H1 (cell line): ENCODE results near the gene ABCA2. TPM values are rescaled to one million over a fixed set of nuclear protein-coding genes. Genes with fewer than 3 reads are reported as not detected.

Source experiments
- CTCF ChIA-PET: fragments of 300-600 bp; sonication (Branson Sonifier 250); formaldehyde crosslinking; loops from one replicate; lab custom pipeline; 2021; ENCODE audit not compliant: partially characterized antibody; lab: Charles Lee
- POLR2A ChIA-PET: fragments of 300-600 bp; sonication (Branson Sonifier 250); formaldehyde crosslinking; loops from one replicate; lab custom pipeline; 2021; ENCODE audit warnings: inconsistent platforms; ENCODE audit not compliant: partially characterized antibody; lab: Charles Lee
- DNase-seq, 2 experiments: peaks; one replicate each; pipeline versions ENCODE4 v3.0.0 to v3.0.0-alpha.2; 2010 to 2022; ENCODE audit warnings: low spot score in 2 of 2, low read depth in 1 of 2, mixed read lengths in 1 of 2
- FAIRE-seq: peaks from 2 replicates; lab custom pipeline; 2011; peaks lifted over from hg19 to GRCh38; lab: Jason Lieb, UNC
- H2AFZ ChIP-seq: 2 replicates; pipeline ENCODE4 v1.8.1; 2012; ENCODE audit warnings: low read length, inconsistent platforms
- H2AK5ac ChIP-seq: 2 replicates; pipeline ENCODE4 v1.6.1; 2013; ENCODE audit warnings: low read depth, low read length
- H2BK120ac ChIP-seq: replicated peaks from 2 replicates; pipeline ENCODE3; 2013; ENCODE audit warnings: low read depth, low read length, inconsistent platforms
- H2BK12ac ChIP-seq: 2 replicates; pipeline ENCODE4 v1.6.1; 2013; ENCODE audit warnings: low read depth, low read length
- H2BK15ac ChIP-seq: 2 replicates; pipeline ENCODE4 v1.6.1; 2013; ENCODE audit warnings: low read length
- H2BK20ac ChIP-seq: 2 replicates; pipeline ENCODE4 v1.6.1; 2013; ENCODE audit warnings: low read length
- H2BK5ac ChIP-seq: 2 replicates; pipeline ENCODE4 v1.6.1; 2013; ENCODE audit warnings: low read depth, low read length
- H3K14ac ChIP-seq: 2 replicates; pipeline ENCODE4 v1.6.1; 2013; ENCODE audit warnings: inconsistent platforms; ENCODE audit not compliant: insufficient read length
- H3K18ac ChIP-seq: 2 replicates; pipeline ENCODE4 v1.6.1; 2013; ENCODE audit warnings: low read length; ENCODE audit errors: extremely low read depth
- H3K23ac ChIP-seq: 2 replicates; pipeline ENCODE4 v1.6.1; 2013; ENCODE audit warnings: inconsistent platforms; ENCODE audit not compliant: insufficient read length
- H3K23me2 ChIP-seq: 2 replicates; pipeline ENCODE4 v1.6.1; 2013; ENCODE audit warnings: low read depth, low read length
- H3K27ac ChIP-seq: 2 replicates; pipeline ENCODE4 v1.6.1; 2011; ENCODE audit warnings: low read depth, low read length, inconsistent platforms
- H3K27me3 ChIP-seq, 4 experiments: replicated peaks in 1 of 4; 1 replicate in 1 of 4; 2 replicates in 3 of 4; pipeline versions ENCODE4 v1.6.1 to v1.8.1; 2011 to 2013; ENCODE audit warnings: low read length in 3 of 4, mild to moderate bottlenecking in 3 of 4, inconsistent platforms in 2 of 4, mixed read lengths in 2 of 4, moderate library complexity in 1 of 4; ENCODE audit not compliant: control insufficient read depth in 3 of 4, insufficient read depth in 3 of 4; ENCODE audit errors: extremely low read depth in 1 of 4
- H3K36me3 ChIP-seq, 4 experiments: 2 replicates each; pipeline versions ENCODE4 v1.6.1 to v1.8.1; 2011 to 2013; ENCODE audit warnings: mild to moderate bottlenecking in 4 of 4, low read length in 3 of 4, moderate library complexity in 2 of 4, control low read depth in 1 of 4, inconsistent platforms in 1 of 4; ENCODE audit not compliant: insufficient read depth in 4 of 4, control insufficient read depth in 2 of 4
- H3K4ac ChIP-seq: replicated peaks from 2 replicates; pipeline ENCODE3; 2013; ENCODE audit warnings: low read length, low read depth, mixed read lengths, inconsistent platforms; ENCODE audit not compliant: insufficient read length
- H3K4me1 ChIP-seq, 4 experiments: replicated peaks in 1 of 4; 1 replicate in 1 of 4; 2 replicates in 3 of 4; pipeline versions ENCODE4 v1.6.1 to v1.8.1; 2011 to 2013; ENCODE audit warnings: low read length in 3 of 4, inconsistent platforms in 2 of 4, mixed read lengths in 1 of 4; ENCODE audit not compliant: insufficient read depth in 4 of 4, control insufficient read depth in 3 of 4
- H3K4me2 ChIP-seq, 2 experiments: 2 replicates each; pipeline versions ENCODE4 v1.6.1 to v1.8.1; 2011 to 2013; ENCODE audit warnings: low read depth in 2 of 2, low read length in 2 of 2, control low read depth in 1 of 2, inconsistent platforms in 1 of 2, mild to moderate bottlenecking in 1 of 2; ENCODE audit not compliant: insufficient read depth in 1 of 2
- H3K4me3 ChIP-seq, 4 experiments: fragments of 200-600, 300-600 bp in 1 of 4; sonication (generic), shearing (Covaris generic), sonication (Bioruptor Twin) in 1 of 4; 2 replicates each; pipeline versions ENCODE4 v1.5.1 to v1.8.1; 2011 to 2016; ENCODE audit warnings: low read length in 4 of 4, low read depth in 3 of 4, control low read depth in 2 of 4, inconsistent platforms in 2 of 4, mild to moderate bottlenecking in 2 of 4, mixed read lengths in 1 of 4, moderate library complexity in 1 of 4; ENCODE audit not compliant: insufficient read depth in 2 of 4; ENCODE audit errors: extremely low read depth in 1 of 4
- H3K56ac ChIP-seq: replicated peaks from 2 replicates; pipeline ENCODE3; 2013; ENCODE audit warnings: low read depth, mild to moderate bottlenecking, mixed read lengths, low read length, inconsistent platforms; ENCODE audit not compliant: insufficient read length
- H3K79me1 ChIP-seq: 2 replicates; pipeline ENCODE4 v1.6.1; 2013; ENCODE audit warnings: low read depth, low read length, control low read depth
- H3K79me2 ChIP-seq, 2 experiments: 2 replicates each; pipeline versions ENCODE4 v1.6.1 to v1.8.1; 2012 to 2013; ENCODE audit warnings: low read length in 2 of 2, mild to moderate bottlenecking in 2 of 2, inconsistent platforms in 1 of 2; ENCODE audit not compliant: insufficient read depth in 2 of 2, control insufficient read depth in 1 of 2
- H3K9ac ChIP-seq, 4 experiments: replicated peaks in 1 of 4; 1 replicate in 1 of 4; 2 replicates in 3 of 4; pipeline versions ENCODE4 v1.6.1 to v1.8.1; 2011 to 2013; ENCODE audit warnings: low read depth in 3 of 4, low read length in 3 of 4, control low read depth in 2 of 4, mild to moderate bottlenecking in 2 of 4, moderate library complexity in 2 of 4, inconsistent platforms in 1 of 4; ENCODE audit errors: extremely low read depth in 1 of 4
- H3K9me3 ChIP-seq, 2 experiments: 2 replicates each; pipeline versions ENCODE4 v1.6.1 to v1.8.1; 2012 to 2013; ENCODE audit warnings: mild to moderate bottlenecking in 2 of 2, moderate library complexity in 2 of 2, control low read depth in 1 of 2, inconsistent platforms in 1 of 2, low read depth in 1 of 2, low read length in 1 of 2, mixed read lengths in 1 of 2; ENCODE audit not compliant: insufficient read depth in 2 of 2
- H4K20me1 ChIP-seq, 2 experiments: replicated peaks in 1 of 2; 2 replicates each; pipeline versions ENCODE3 to v1.8.1; 2011 to 2013; ENCODE audit warnings: inconsistent platforms in 2 of 2, low read length in 2 of 2, mild to moderate bottlenecking in 1 of 2; ENCODE audit not compliant: insufficient read depth in 2 of 2, control insufficient read depth in 1 of 2
- H4K5ac ChIP-seq: 2 replicates; pipeline ENCODE4 v1.6.1; 2013; ENCODE audit warnings: low read length, low read depth, mixed read lengths, inconsistent platforms; ENCODE audit not compliant: insufficient read length
- H4K8ac ChIP-seq: 2 replicates; pipeline ENCODE4 v1.8.0; 2013; ENCODE audit warnings: mild to moderate bottlenecking, moderate library complexity, low read length, inconsistent platforms; ENCODE audit not compliant: insufficient read depth; ENCODE audit errors: extremely low read depth
- H4K91ac ChIP-seq: replicated peaks from 2 replicates; pipeline ENCODE3; 2013; ENCODE audit warnings: low read length, mixed read lengths, inconsistent platforms; ENCODE audit not compliant: insufficient read length
- CREB1 ChIP-seq: IDR thresholded peaks from 2 replicates; pipeline ENCODE4 v1.6.1; 2012; ENCODE audit warnings: inconsistent platforms
- EGR1 ChIP-seq: IDR thresholded peaks from 2 replicates; pipeline ENCODE4 v1.6.1; 2011; ENCODE audit warnings: low read depth, low read length, borderline replicate concordance
- GABPA ChIP-seq: IDR thresholded peaks from 2 replicates; pipeline ENCODE4 v1.6.1; 2011; ENCODE audit warnings: mild to moderate bottlenecking, low read length, moderate library complexity, borderline replicate concordance; ENCODE audit not compliant: insufficient read depth
- JUN ChIP-seq: IDR thresholded peaks from 2 replicates; pipeline ENCODE4 v1.6.1; 2011; ENCODE audit warnings: low read depth, mild to moderate bottlenecking, improper control_type of control experiment, low read length
- POLR2AphosphoS5 ChIP-seq: IDR thresholded peaks from 2 replicates; pipeline ENCODE4 v1.6.1; 2011; ENCODE audit warnings: low read depth, low read length
- SIN3A ChIP-seq, 2 experiments: IDR thresholded peaks in 1 of 2; conservative IDR thresholded peaks in 1 of 2; 2 replicates each; pipeline ENCODE4 v1.6.1; 2011 to 2012; ENCODE audit warnings: low read length in 2 of 2, improper control_type of control experiment in 1 of 2, low read depth in 1 of 2, mild to moderate bottlenecking in 1 of 2
- TCF12 ChIP-seq: IDR thresholded peaks from 2 replicates; pipeline ENCODE4 v1.6.1; 2011; ENCODE audit warnings: low read depth, mild to moderate bottlenecking, low read length
- WGBS, 2 experiments: shearing (Covaris generic) in 1 of 2; methylation state at CpG; one replicate each; pipeline versions ENCODE4 v1.1.6 to v1.1.7; 2013 to 2015; ENCODE audit warnings: low lambda C conversion rate in 2 of 2, mixed read lengths in 2 of 2, inconsistent platforms in 1 of 2, low coverage in 1 of 2, missing lambda C conversion rate in 1 of 2; ENCODE audit not compliant: insufficient replicate concordance in 2 of 2, insufficient coverage in 1 of 2, insufficient read length in 1 of 2; ENCODE audit errors: extremely low coverage in 1 of 2, missing lambda C conversion rate in 1 of 2; 5-methylcytosine and 5-hydroxymethylcytosine counted together
- polyA plus RNA-seq, 7 experiments: library from polyadenylated mRNA; depleted of rRNA in 3 of 7; stranded (reverse) in 5 of 7; unstranded in 2 of 7; fragments of >200 nt in 5 of 7; fragments of 200-250 nt in 2 of 7; gene quantifications; 1 replicate in 5 of 7; 2 replicates in 1 of 7; 4 replicates in 1 of 7; pipeline versions ENCODE4 v1.2.1 to v1.2.3, GENCODE V29; 2011 to 2013; ENCODE audit warnings: missing spikeins in 2 of 7, mixed read lengths in 2 of 7
- total RNA-seq: library from RNA; stranded (reverse); fragmentation: NEBNext Ultra II Directional; extraction: Animal tissue kit (Norgen Biotek cat#: 25700); gene quantifications from 2 replicates; pipeline ENCODE4 v1.2.1, GENCODE V29; 2021
- TF ChIP-seq, protein P1 (sequence below): IDR thresholded peaks from 2 replicates; pipeline ENCODE4 v1.6.1; 2012; ENCODE audit warnings: inconsistent platforms

ABCA2 gene
- total and polyA plus RNA-seq, 2 of the 8 experiments (the other 6 are each of a cell fraction or from before 2014, with no cell fraction given): 12.5 to 14.3 TPM

DNA sequence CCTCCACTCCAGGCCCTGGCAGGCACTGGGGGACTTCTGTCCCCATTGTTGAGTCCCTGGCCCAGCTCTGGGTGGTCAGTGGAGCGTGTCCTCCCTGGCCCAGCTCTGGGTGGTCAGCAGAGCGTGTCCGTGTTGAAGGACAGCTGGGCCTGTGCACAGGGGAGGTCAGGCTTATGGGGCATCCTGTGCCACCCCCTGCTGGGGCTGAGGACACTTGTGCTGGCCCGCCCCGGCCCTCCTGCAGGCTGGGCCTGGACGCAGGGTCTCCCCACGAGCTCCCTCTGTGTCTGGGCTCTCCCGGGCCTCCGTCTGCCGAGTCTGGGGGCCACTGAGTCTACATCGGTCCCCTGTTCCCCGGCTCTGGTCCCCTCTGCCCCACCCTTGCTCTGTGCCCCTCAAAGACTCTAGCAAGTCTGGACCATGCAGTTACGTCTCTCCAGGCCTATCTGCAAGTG, 20.2 kb downstream of the ABCA2 start:
- Histone ChIP-seq H3K79me1 (no peaks in the 10 kb centered on the region), H3K18ac (no peak overlapping the region), H3K9me3 (peaks cover 0 to 10% of the 10 kb centered on the region in 2 experiments; a peak in 1 of 4 replicates), H3K27ac (no peak overlapping the region), H2BK20ac (no peak overlapping the region), H4K20me1 (no peaks in the 10 kb centered on the region), H2BK12ac (no peak overlapping the region), H3K14ac (no peak overlapping the region), H3K4ac (no peak overlapping the region), H3K23me2 (no peaks in the 10 kb centered on the region), H2AFZ (no peak overlapping the region), H2BK5ac (no peak overlapping the region), H3K36me3 (no peaks in the 10 kb centered on the region), H3K9ac (no peak overlapping the region), H3K4me1 (peaks cover 0 to 2% (median 0%) of the 10 kb centered on the region in 4 experiments; a peak in 2 of 7 replicates), H2AK5ac (no peak overlapping the region), H3K79me2 (no peaks in the 10 kb centered on the region), H3K27me3 (no peaks in the 10 kb centered on the region), H3K4me2 (no peak overlapping the region), H4K91ac (no peak overlapping the region), H2BK120ac (no peak overlapping the region), H4K8ac (no peak overlapping the region), H2BK15ac (no peak overlapping the region), H3K4me3 (no peak overlapping the region), H4K5ac (no peak overlapping the region), H3K56ac (no peak overlapping the region), H3K23ac (no peak overlapping the region)
- DNase-seq (no peak), FAIRE-seq (no peak)
- CTCF ChIA-PET: interaction anchor here (0.8 to 2.5 kb wide), 5 partner anchors 10 to 60 kb away, joined by 3 to 11 read pairs (median 3); partner anchors contain the start of gene PTGDS
- 93% methylated on average over 13 of the region's 13 CpGs; no CpG with 5 or more reads in 1 of the 2 experiments for WGBS, 2 experiments
- POLR2A ChIA-PET: no interaction called here
- TF ChIP-seq, protein P1, sequence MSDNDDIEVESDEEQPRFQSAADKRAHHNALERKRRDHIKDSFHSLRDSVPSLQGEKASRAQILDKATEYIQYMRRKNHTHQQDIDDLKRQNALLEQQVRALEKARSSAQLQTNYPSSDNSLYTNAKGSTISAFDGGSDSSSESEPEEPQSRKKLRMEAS: no peak
- TF ChIP-seq JUN (no peak), GABPA (no peak), POLR2AphosphoS5 (no peak), EGR1 (no peak), CREB1 (no peak), SIN3A (conservative IDR thresholded peaks at IDR 0.05 in 1 of 2, IDR thresholded peaks at IDR 0.05 in 1 of 2; ENCODE audit: low read depth in 1 of 2, low read length in 2 of 2) (no peak), TCF12 (no peak)
